Heart left ventricle (tissue), 13 donors: Measurements from ENCODE around the gene UGT1A10.

Experiments
- CTCF ChIP-seq, 12 donors: fragments of 200-600 bp; sonication (generic) in 4 of 12; IDR thresholded peaks; one replicate each; pipeline versions ENCODE4 v1.5.0 to v1.8.0; 2018 to 2022; ENCODE audit warnings: antibody characterized with exemption in 12 of 12, mild to moderate bottlenecking in 5 of 12
- POLR2A ChIP-seq, 2 donors: fragments of 450-650 bp; IDR thresholded peaks; one replicate each; pipeline ENCODE4 v1.6.1; 2017; ENCODE audit warnings: antibody characterized with exemption in 2 of 2, mild to moderate bottlenecking in 2 of 2, moderate library complexity in 2 of 2
- donor health status: ischemic (EF 13 %, LVEDD 7.1; RV severe dilation, severe dysfunction).
- donor health status: DM: no; HTN: yes; CAD: no.
- donor health status: DM: no; HTN: no; CAD: no.
- donor health status: ischemic (EF 25% LVEDD 6.9; RV normal size, moderate dysfunction).
- donor health status: ischemic (EF 25% LVEDD 5.7; RV mildly dilated, moderate dysfunction).
- donor health status: ischemic (EF 35%, LVEDD 5.7; RV mildly dilated, moderate dysfunction).
- donor health status: nonischemic (EF 11% LVEDD 7.7; RV severe dilation, severe dysfunction).
- donor health status: DM: yes; HTN: yes; CAD: no.
- donor health status: PGD.
- donor health status: ischemic (EF 29% LVEDD 5.4; RV normal size, mild dysfunction).
- donor health status: nonischemic (EF 23%, LVEDD 6.1; RV moderate dilation, normal function).

DNA sequence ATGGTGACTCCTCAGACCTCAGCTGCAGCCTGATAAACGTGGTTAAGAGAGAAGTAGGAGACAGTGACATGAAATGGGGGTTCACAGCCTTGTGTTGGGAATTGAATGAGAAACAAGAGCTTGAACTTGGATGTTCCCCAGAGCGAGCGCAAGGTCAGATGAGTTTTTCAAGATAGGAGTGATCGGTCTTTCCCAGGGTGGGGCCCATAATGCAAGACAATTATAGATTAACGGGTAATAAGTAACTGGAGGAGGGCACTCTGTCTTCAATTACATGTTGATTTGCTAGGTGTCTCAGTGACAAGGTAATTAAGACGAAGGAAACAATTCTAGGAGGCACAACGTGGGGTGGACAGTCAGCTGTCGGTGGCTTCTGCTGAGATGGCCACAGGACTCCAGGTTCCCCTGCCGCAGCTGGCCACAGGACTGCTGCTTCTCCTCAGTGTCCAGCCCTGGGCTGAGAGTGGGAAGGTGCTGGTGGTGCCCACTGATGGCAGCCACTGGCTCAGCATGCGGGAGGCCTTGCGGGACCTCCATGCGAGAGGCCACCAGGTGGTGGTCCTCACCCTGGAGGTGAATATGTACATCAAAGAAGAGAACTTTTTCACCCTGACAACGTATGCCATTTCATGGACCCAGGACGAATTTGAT, 76.5 kb downstream of the UGT1A10 start, which contains the start of gene UGT1A5:
- TF ChIP-seq CTCF (IDR thresholded peaks at IDR 0.05) (no peak), POLR2A (IDR thresholded peaks at IDR 0.05) (no peak)
